HepG2 (cell line): ENCODE results near the gene CFAP70.

Experiments
- CTCF ChIP-seq: sonication (generic); formaldehyde crosslinking; IDR thresholded peaks from 2 replicates; pipeline ENCODE4 v1.5.0; 2020; ENCODE audit warnings: mild to moderate bottlenecking, missing genetic modification reagents, moderate library complexity
- MXI1 ChIP-seq: IDR thresholded peaks from 3 replicates; pipeline ENCODE4 v1.6.1; 2012; ENCODE audit warnings: low read depth, low read length, inconsistent platforms, borderline replicate concordance
- MYC ChIP-seq: sonication (generic); formaldehyde crosslinking; IDR thresholded peaks from 2 replicates; pipeline ENCODE4 v1.9.0; 2021; ENCODE audit warnings: missing genetic modification reagents, borderline replicate concordance
- SP140L ChIP-seq: sonication (generic); formaldehyde crosslinking; IDR thresholded peaks from 2 replicates; pipeline ENCODE4 v1.4.0; 2020; ENCODE audit warnings: missing genetic modification reagents, borderline replicate concordance
- ZFYVE20 ChIP-seq: sonication (generic); formaldehyde crosslinking; IDR thresholded peaks from 2 replicates; pipeline ENCODE4 v1.8.0; 2023; ENCODE audit warnings: low read depth, mild to moderate bottlenecking, moderate library complexity, missing genetic modification reagents, borderline replicate concordance
- ZNF549 ChIP-seq: sonication (generic); formaldehyde crosslinking; IDR thresholded peaks from 2 replicates; pipeline ENCODE4 v1.5.0; 2020; ENCODE audit warnings: missing genetic modification reagents
- ZNF7 ChIP-seq: IDR thresholded peaks from 2 replicates; pipeline ENCODE4 v1.6.1; 2016; ENCODE audit warnings: missing biosample characterization, missing genetic modification reagents

- no peak for TF ChIP-seq SP140L (CRISPR knock-in tag)
- no peak for TF ChIP-seq ZFYVE20 (CRISPR knock-in tag)
- TF ChIP-seq CTCF (CRISPR knock-in tag) = no peak
- no peak for TF ChIP-seq MXI1
- no peak for TF ChIP-seq ZNF549
- no peak for TF ChIP-seq MYC (CRISPR knock-in tag)
- no peak for TF ChIP-seq ZNF7 (CRISPR knock-in tag)
Observed at GRCh38 chr10:73401636-73402035, 43.0 kb upstream of the CFAP70 start.
